K562 (cell line): ENCODE measurements around the gene FN3KRP. TPM values are rescaled to one million over a fixed set of nuclear protein-coding genes. Genes with fewer than 3 reads are reported as not detected.

Experiments used
- ATAC-seq: fragments of 200-7000 bp; cut with Tn5 transposase; 3 replicates; pipeline ENCODE4 v1.9.1; 2020; ENCODE audit warnings: moderate library complexity
- BruUV-seq: library from RNA; stranded (reverse); fragments of 400-500 nt; replicated peaks from 2 replicates; lab custom pipeline; 2021; lab: Mats Ljungman, UMichigan
- CTCF ChIA-PET: fragments of 300-600 bp; formaldehyde crosslinking; extraction: SDS; loops from one replicate; lab custom pipeline; 2021; ENCODE audit warnings: low intra/inter-chr PET ratio; lab: Yijun Ruan, JAX
- POLR2A ChIA-PET: fragments of 300-600, 350-650 bp; sonication (Branson Sonifier 250); formaldehyde crosslinking; extraction: SDS; loops from one replicate; lab custom pipeline; 2021; ENCODE audit warnings: antibody characterized with exemption, inconsistent platforms; lab: Yijun Ruan, JAX
- DNase-seq, 4 experiments: peaks; one replicate each; pipeline versions ENCODE4 v3.0.0 to v3.0.0-alpha.2; 2011 to 2018; ENCODE audit warnings: low spot score in 3 of 4, mixed read lengths in 3 of 4; ENCODE audit errors: extremely low read depth in 1 of 4
- FAIRE-seq: peaks from 2 replicates; lab custom pipeline; 2011; peaks lifted over from hg19 to GRCh38; lab: Jason Lieb, UNC
- H2AFZ ChIP-seq: 2 replicates; pipeline ENCODE4 v1.6.0; 2011; ENCODE audit warnings: low read depth, low read length, control low read depth, inconsistent platforms
- H3K27ac ChIP-seq: fragments of 200-600 bp; 3 replicates; pipeline ENCODE4 v1.8.0; 2011; ENCODE audit warnings: low read depth, mild to moderate bottlenecking, control low read depth, inconsistent platforms, low read length, moderate library complexity, mixed read lengths; ENCODE audit errors: extremely low read depth
- H3K27me3 ChIP-seq, 2 experiments: fragments of 300-600 bp in 1 of 2; 2 replicates in 1 of 2; 3 replicates in 1 of 2; pipeline versions ENCODE4 v1.6.0 to v1.8.0; 2011; ENCODE audit warnings: inconsistent platforms in 2 of 2, low read length in 2 of 2, mild to moderate bottlenecking in 1 of 2, mixed read lengths in 1 of 2, moderate library complexity in 1 of 2; ENCODE audit not compliant: control insufficient read depth in 2 of 2, insufficient read depth in 2 of 2
- H3K36me3 ChIP-seq: fragments of 300-600 bp; 3 replicates; pipeline ENCODE4 v1.8.0; 2011; ENCODE audit warnings: mild to moderate bottlenecking, low read length, inconsistent platforms; ENCODE audit not compliant: control insufficient read depth, insufficient read depth
- H3K4me1 ChIP-seq, 2 experiments: fragments of 200-600 bp in 1 of 2; replicated peaks in 1 of 2; 2 replicates in 1 of 2; 3 replicates in 1 of 2; pipeline versions ENCODE4 v1.5.1 to v1.8.0; 2011; ENCODE audit warnings: inconsistent platforms in 2 of 2, low read length in 2 of 2, mild to moderate bottlenecking in 1 of 2, mixed read lengths in 1 of 2, moderate library complexity in 1 of 2; ENCODE audit not compliant: control insufficient read depth in 2 of 2, insufficient read depth in 2 of 2
- H3K4me2 ChIP-seq: 2 replicates; pipeline ENCODE4 v1.6.1; 2011; ENCODE audit warnings: low read length, control low read depth, inconsistent platforms, mixed read lengths; ENCODE audit not compliant: insufficient read depth
- H3K4me3 ChIP-seq: fragments of 200-600 bp; sonication (generic), shearing (Covaris generic); 2 replicates; pipeline ENCODE4 v1.5.1; 2016; ENCODE audit warnings: control low read depth, inconsistent platforms
- H3K79me2 ChIP-seq: fragments of 200-600 bp; 3 replicates; pipeline ENCODE4 v1.8.0; 2011; ENCODE audit warnings: low read length, inconsistent platforms; ENCODE audit not compliant: control insufficient read depth, insufficient read depth
- H3K9ac ChIP-seq, 2 experiments: 2 replicates each; pipeline versions ENCODE4 v1.6.0 to v1.6.1; 2011; ENCODE audit warnings: low read depth in 2 of 2, low read length in 2 of 2, control low read depth in 1 of 2, inconsistent platforms in 1 of 2, mild to moderate bottlenecking in 1 of 2, mixed read lengths in 1 of 2; ENCODE audit not compliant: insufficient read depth in 1 of 2
- H3K9me1 ChIP-seq: one replicate; pipeline ENCODE4 v1.6.0; 2011; ENCODE audit warnings: inconsistent platforms, mild to moderate bottlenecking, low read length, moderate library complexity; ENCODE audit not compliant: control insufficient read depth, insufficient read depth
- H3K9me3 ChIP-seq: replicated peaks from 2 replicates; pipeline ENCODE4 v1.5.1; 2011; ENCODE audit warnings: low read depth, low read length, inconsistent platforms; ENCODE audit not compliant: control insufficient read depth, insufficient read depth
- H4K20me1 ChIP-seq: replicated peaks from 2 replicates; pipeline ENCODE4 v1.6.1; 2011; ENCODE audit warnings: low read length, inconsistent platforms, mixed read lengths; ENCODE audit not compliant: control insufficient read depth, insufficient read depth
- CBX3 ChIP-seq, 2 experiments: IDR thresholded peaks; 1 replicate in 1 of 2; 2 replicates in 1 of 2; pipeline ENCODE4 v1.6.1; 2012; ENCODE audit warnings: inconsistent platforms in 2 of 2, low read length in 2 of 2, borderline replicate concordance in 1 of 2, control low read depth in 1 of 2
- CEBPB ChIP-seq: fragments of 450-650 bp; IDR thresholded peaks from 2 replicates; pipeline ENCODE4 v1.6.1; 2016; ENCODE audit warnings: missing genetic modification characterization, missing compliant biosample characterization
- CHD2 ChIP-seq: IDR thresholded peaks from 2 replicates; pipeline ENCODE4 v1.6.1; 2011; ENCODE audit warnings: low read depth, low read length
- CTBP1 ChIP-seq: fragments of 450-650 bp; IDR thresholded peaks from 2 replicates; pipeline ENCODE4 v1.6.1; 2016; ENCODE audit warnings: borderline replicate concordance
- CTCF ChIP-seq, 3 experiments: IDR thresholded peaks in 2 of 3; conservative IDR thresholded peaks in 1 of 3; 2 replicates each; pipeline ENCODE4 v1.5.1; 2011 to 2012; ENCODE audit warnings: low read length in 3 of 3, mild to moderate bottlenecking in 3 of 3, control low read depth in 2 of 3, improper control_type of control experiment in 1 of 3, inconsistent platforms in 1 of 3, low read depth in 1 of 3, mixed read lengths in 1 of 3, moderate library complexity in 1 of 3; ENCODE audit not compliant: insufficient read depth in 2 of 3
- ERF ChIP-seq: fragments of 450-650 bp; formaldehyde crosslinking; IDR thresholded peaks from 2 replicates; pipeline ENCODE4 v1.4.0; 2020; ENCODE audit warnings: mild to moderate bottlenecking, mixed read lengths
- HDAC6 ChIP-seq: IDR thresholded peaks from 2 replicates; pipeline ENCODE4 v1.6.1; 2012; ENCODE audit warnings: low read depth, mild to moderate bottlenecking, control low read depth, inconsistent platforms, low read length, moderate library complexity
- HES1 ChIP-seq: fragments of 450-650 bp; IDR thresholded peaks from 2 replicates; pipeline ENCODE4 v1.6.1; 2016; ENCODE audit warnings: low read depth, mild to moderate bottlenecking, moderate library complexity
- ZNF324 ChIP-seq: fragments of 250-450 bp; sonication (Bioruptor Pico); IDR thresholded peaks from 2 replicates; pipeline ENCODE4 v1.4.0; 2020; ENCODE audit warnings: mild to moderate bottlenecking
- WGBS: fragments of 100-300 bp; shearing (Covaris generic); methylation state at CpG from one replicate; pipeline ENCODE4 v1.1.6; 2016; ENCODE audit warnings: low coverage, mixed read lengths; ENCODE audit not compliant: insufficient coverage; ENCODE audit errors: missing lambda C conversion rate; 5-methylcytosine and 5-hydroxymethylcytosine counted together
- in situ Hi-C: fragments of 300-500 bp; cut with MboI; formaldehyde crosslinking; loops from 4 replicates; pipeline ENCODE4 v1.15.0; 2018; ENCODE audit warnings: inconsistent platforms, mixed read lengths
- intact Hi-C: fragments of 100-400 bp; cut with micrococcal nuclease; formaldehyde crosslinking; loops from 2 replicates; pipeline ENCODE4 v1.14.2; 2022
- polyA plus RNA-seq, 8 experiments: library from polyadenylated mRNA; depleted of rRNA in 4 of 8; stranded (reverse) in 5 of 8; unstranded in 3 of 8; fragments of >200 nt; fragmentation: Nextera tagmentation in 2 of 8; fragmentation: Illumina TruSeq in 1 of 8; extraction: Ambion mirVana in 2 of 8; extraction: Trizol in 1 of 8; gene quantifications; 2 replicates each; pipeline versions ENCODE4 v1.2.1 to v1.2.3, GENCODE V29; 2011 to 2014; ENCODE audit warnings: inconsistent platforms in 1 of 8, missing spikeins in 1 of 8
- total RNA-seq, 7 experiments: library from RNA; depleted of rRNA in 6 of 7; stranded (reverse); fragments of >200 nt in 6 of 7; fragmentation: Illumina TruSeq in 2 of 7; extraction: Trizol in 2 of 7; gene quantifications; 2 replicates each; pipeline versions ENCODE4 v1.2.1 to v1.2.3, GENCODE V29; 2011 to 2021; ENCODE audit warnings: low replicate concordance in 1 of 7

Gene FN3KRP
- total and polyA plus RNA-seq, 9 of the 15 experiments (the other 6 are each of a cell fraction or from before 2014, with no cell fraction given), result 2.0 to 32.1 (median 24.9) TPM

- TF ChIP-seq CTCF (IDR thresholded peaks at IDR 0.05 in 2 of 3, conservative IDR thresholded peaks at IDR 0.05 in 1 of 3; ENCODE audit: insufficient read depth in 2 of 3, low read depth in 1 of 3, low read length in 3 of 3) (peak; percentile 18 to 53 (median 35); a peak in 2 of 6 replicates), HDAC6 (no peak), CEBPB (no peak)
- TF ChIP-seq, all 486 proteins: peak for 2
Observed at GRCh38 chr17:82679586-82680465, 36.7 kb upstream of the FN3KRP start (continued).

GRCh38 chr17:82681547-82681946 is 35.0 kb upstream of the FN3KRP start:
- no TSS peak for BruUV-seq

More at GRCh38 chr17:82681547-82681946, 35.0 kb upstream of the FN3KRP start:
- no peak for FAIRE-seq
- in situ Hi-C loops, result no loop called here
- ATAC-seq, result no peak
- H3K27ac ChIP-seq, result no peak overlapping the region
- TF ChIP-seq HES1 (no peak), ZNF324 (peak; percentile 94), ERF (CRISPR knock-in tag) (no peak), CTBP1 (no peak), CHD2 (no peak), CBX3 (IDR thresholded peaks at IDR 0.05; ENCODE audit: borderline replicate concordance in 1 of 2, low read length in 2 of 2) (peak in 1 of 2 experiments; percentile 62; a peak in 1 of 3 replicates)
- TF ChIP-seq, all 486 proteins: peak for 2
- POLR2A ChIA-PET, result no interaction called here
- Histone ChIP-seq H3K36me3 (no peaks in the 10 kb centered on the region), H3K4me2 (no peak overlapping the region), H3K4me1 (peaks cover 0 to 25% of the 10 kb centered on the region in 2 experiments; a peak in 2 of 5 replicates), H2AFZ (no peak overlapping the region), H3K79me2 (no peaks in the 10 kb centered on the region), H4K20me1 (no peaks in the 10 kb centered on the region), H3K27me3 (peaks cover 0 to 13% of the 10 kb centered on the region in 2 experiments; a peak in 2 of 5 replicates), H3K9ac (no peak overlapping the region), H3K9me3 (peaks cover 13% of the 10 kb centered on the region), H3K9me1 (no peaks in the 10 kb centered on the region), H3K4me3 (no peak overlapping the region)
- no peak for DNase-seq
- intact Hi-C loops, result no loop called here
- CTCF ChIA-PET, result no interaction called here
- WGBS, result 0% methylated on average over 3 of the region's 3 CpGs
